HG03095 (cell line): ENCODE data around the gene PAPOLG.

ENCODE experiments used
- ATAC-seq: cut with Tn5 transposase; IDR thresholded peaks from one replicate; pipeline ENCODE4 v1.9.1; 2021; ENCODE audit warnings: moderate library complexity; ENCODE audit not compliant: unreplicated experiment

PAPOLG gene

GRCh38 chr2:60756097-60757087 is at the start of gene PAPOLG:
Gene PAPOLG (plus strand): TSS chr2:60756268. CDS start chr2:60756479, 211 bp downstream.
- peak; percentile 99 for ATAC-seq

- ATAC-seq: no peak
Observed at GRCh38 chr2:60707750-60708371, 48.2 kb upstream of the PAPOLG start.

GRCh38 chr2:60708630-60709320 is 47.3 kb upstream of the PAPOLG start:
- no peak for ATAC-seq

- ATAC-seq: no peak
Observed at GRCh38 chr2:60710707-60711106, 45.4 kb upstream of the PAPOLG start.

- ATAC-seq: no peak
Observed at GRCh38 chr2:60715561-60715960, 40.5 kb upstream of the PAPOLG start.

- ATAC-seq: no peak
Observed at GRCh38 chr2:60717691-60718090, 38.4 kb upstream of the PAPOLG start.

- ATAC-seq: no peak
Observed at GRCh38 chr2:60719331-60719730, 36.7 kb upstream of the PAPOLG start.

GRCh38 chr2:60725466-60725865 is 30.6 kb upstream of the PAPOLG start:
- no peak for ATAC-seq

GRCh38 chr2:60728855-60729254 is 27.2 kb upstream of the PAPOLG start:
- no peak for ATAC-seq

GRCh38 chr2:60735496-60736250 is 20.4 kb upstream of the PAPOLG start:
- ATAC-seq: no peak

- no peak for ATAC-seq
Observed at GRCh38 chr2:60738679-60739078, 17.4 kb upstream of the PAPOLG start.

GRCh38 chr2:60739156-60739555 is 16.9 kb upstream of the PAPOLG start:
- ATAC-seq: no peak

GRCh38 chr2:60741576-60741975 is 14.5 kb upstream of the PAPOLG start:
- ATAC-seq: no peak

- no peak for ATAC-seq
Observed at GRCh38 chr2:60742419-60742818, 13.6 kb upstream of the PAPOLG start.

- no peak for ATAC-seq
Observed at GRCh38 chr2:60745330-60745729, 10.7 kb upstream of the PAPOLG start.

GRCh38 chr2:60745761-60746160 is 10.3 kb upstream of the PAPOLG start:
- no peak for ATAC-seq

- ATAC-seq: no peak
Observed at GRCh38 chr2:60746318-60746717, 9.8 kb upstream of the PAPOLG start.

- no peak for ATAC-seq
Observed at GRCh38 chr2:60759654-60760053, 3.6 kb downstream of the PAPOLG start.

GRCh38 chr2:60764736-60765534 is 8.9 kb downstream of the PAPOLG start:
- no peak for ATAC-seq

GRCh38 chr2:60766283-60766682 is 10.2 kb downstream of the PAPOLG start:
- no peak for ATAC-seq
